GM12878 (cell line): Measurements from ENCODE around the gene PPP1R1A. TPM values are rescaled to one million over a fixed set of nuclear protein-coding genes. Genes with fewer than 3 reads are reported as not detected.

Experiments
- ATAC-seq: fragments of 200-7000 bp; cut with Tn5 transposase; 3 replicates; pipeline ENCODE4 v1.9.1; 2020; ENCODE audit warnings: mild to moderate bottlenecking, moderate library complexity
- BruUV-seq: library from RNA; stranded (reverse); fragments of 400-500 nt; replicated peaks from 2 replicates; lab custom pipeline; 2021; lab: Mats Ljungman, UMichigan
- CTCF ChIA-PET: fragments of 300-600 bp; sonication (Branson Sonifier 250); formaldehyde crosslinking; extraction: SDS; loops from one replicate; lab custom pipeline; 2021; ENCODE audit warnings: inconsistent platforms; lab: Yijun Ruan, JAX
- POLR2A ChIA-PET: fragments of 350-600 bp; formaldehyde crosslinking; extraction: SDS; loops from one replicate; lab custom pipeline; 2021; ENCODE audit warnings: inconsistent platforms; lab: Charles Lee
- RAD21 ChIA-PET: fragments of 300-600 bp; sonication (Branson Sonifier 250); formaldehyde crosslinking; loops from one replicate; lab custom pipeline; 2023; ENCODE audit warnings: antibody characterized with exemption; ENCODE audit not compliant: unreplicated experiment; lab: Charles Lee
- SMC1A ChIA-PET: fragments of 300-600 bp; sonication (Branson Sonifier 250); formaldehyde crosslinking; loops from one replicate; lab custom pipeline; 2023; ENCODE audit not compliant: unreplicated experiment, uncharacterized antibody; lab: Charles Lee
- DNase-seq: peaks from one replicate; pipeline ENCODE4 v3.0.0-alpha.2; 2011; ENCODE audit warnings: low read depth, low spot score
- FAIRE-seq: peaks from 3 replicates; lab custom pipeline; 2011; peaks lifted over from hg19 to GRCh38; lab: Jason Lieb, UNC
- H2AFZ ChIP-seq: 2 replicates; pipeline ENCODE4 v1.6.0; 2011; ENCODE audit warnings: low read depth, low read length, control low read depth; ENCODE audit not compliant: control insufficient read depth
- H3K27ac ChIP-seq: 2 replicates; pipeline ENCODE4 v1.5.1; 2011; ENCODE audit warnings: control low read depth; ENCODE audit not compliant: control insufficient read depth, insufficient read depth
- H3K27me3 ChIP-seq, 2 experiments: replicated peaks in 1 of 2; 2 replicates each; pipeline versions ENCODE4 v1.6.0 to v1.6.1; 2011; ENCODE audit warnings: low read length in 1 of 2; ENCODE audit not compliant: control insufficient read depth in 2 of 2, insufficient read depth in 2 of 2
- H3K36me3 ChIP-seq, 2 experiments: 2 replicates each; pipeline ENCODE4 v1.5.1; 2011; ENCODE audit warnings: low read length in 1 of 2; ENCODE audit not compliant: control insufficient read depth in 2 of 2, insufficient read depth in 2 of 2
- H3K4me1 ChIP-seq: 2 replicates; pipeline ENCODE4 v1.6.1; 2011; ENCODE audit warnings: mild to moderate bottlenecking, low read length, moderate library complexity, mixed read lengths; ENCODE audit not compliant: control insufficient read depth, insufficient read depth
- H3K4me2 ChIP-seq: 2 replicates; pipeline ENCODE4 v1.6.0; 2011; ENCODE audit warnings: control low read depth; ENCODE audit not compliant: control insufficient read depth, insufficient read depth
- H3K4me3 ChIP-seq: fragments of 200-600 bp; sonication (generic); 2 replicates; pipeline ENCODE4 v1.5.1; 2016
- H3K79me2 ChIP-seq: 2 replicates; pipeline ENCODE4 v1.6.0; 2011; ENCODE audit warnings: low read length; ENCODE audit not compliant: control insufficient read depth, insufficient read depth
- H3K9ac ChIP-seq: 2 replicates; pipeline ENCODE4 v1.8.0; 2011; ENCODE audit warnings: low read length, control low read depth, mixed read lengths; ENCODE audit not compliant: control insufficient read depth, insufficient read depth
- H3K9me3 ChIP-seq: replicated peaks from 3 replicates; pipeline ENCODE4 v1.5.1; 2011; ENCODE audit warnings: mild to moderate bottlenecking, low read length; ENCODE audit not compliant: control insufficient read depth, insufficient read depth
- H4K20me1 ChIP-seq: 2 replicates; pipeline ENCODE4 v1.6.0; 2011; ENCODE audit not compliant: control insufficient read depth, insufficient read depth
- BCL11A ChIP-seq: IDR thresholded peaks from 2 replicates; pipeline ENCODE4 v1.6.1; 2011; ENCODE audit warnings: low read depth, low read length
- BCL3 ChIP-seq: IDR thresholded peaks from 2 replicates; pipeline ENCODE4 v1.6.1; 2011; ENCODE audit warnings: borderline replicate concordance, low read depth, mild to moderate bottlenecking, moderate library complexity, low read length; ENCODE audit not compliant: insufficient read depth, poor library complexity, severe bottlenecking
- CBFB ChIP-seq: IDR thresholded peaks from 2 replicates; pipeline ENCODE4 v1.6.1; 2016; ENCODE audit warnings: antibody characterized with exemption, low read depth
- MEF2B ChIP-seq: fragments of 450-650 bp; IDR thresholded peaks from 2 replicates; pipeline ENCODE4 v1.6.1; 2018; ENCODE audit warnings: mild to moderate bottlenecking, moderate library complexity; ENCODE audit not compliant: partially characterized antibody, poor library complexity, severe bottlenecking
- MTA2 ChIP-seq: fragments of 450-650 bp; IDR thresholded peaks from 2 replicates; pipeline ENCODE4 v1.6.1; 2016; ENCODE audit warnings: low read depth, mild to moderate bottlenecking, moderate library complexity
- MYB ChIP-seq: fragments of 150-350 bp; IDR thresholded peaks from 2 replicates; pipeline ENCODE4 v1.6.1; 2014; ENCODE audit warnings: mild to moderate bottlenecking, low read depth, low read length, borderline replicate concordance
- NFYB ChIP-seq: IDR thresholded peaks from 2 replicates; pipeline ENCODE4 v1.6.1; 2011; ENCODE audit warnings: low read depth, mild to moderate bottlenecking, low read length, improper control_type of control experiment, moderate library complexity; ENCODE audit not compliant: insufficient read depth
- NR2C1 ChIP-seq: fragments of 450-650 bp; IDR thresholded peaks from 2 replicates; pipeline ENCODE4 v1.6.1; 2017; ENCODE audit warnings: antibody characterized with exemption, mild to moderate bottlenecking, moderate library complexity
- POLR2AphosphoS2 ChIP-seq: IDR thresholded peaks from 2 replicates; pipeline ENCODE4 v1.6.1; 2011; ENCODE audit warnings: low read depth, mild to moderate bottlenecking, low read length, improper control_type of control experiment, moderate library complexity
- RAD21 ChIP-seq: IDR thresholded peaks from 2 replicates; pipeline ENCODE4 v1.6.1; 2011; ENCODE audit warnings: mild to moderate bottlenecking, low read depth, low read length, moderate library complexity; ENCODE audit not compliant: insufficient read depth
- RB1 ChIP-seq: fragments of 450-650 bp; formaldehyde crosslinking; IDR thresholded peaks from 2 replicates; pipeline ENCODE4 v1.6.1; 2017; ENCODE audit warnings: mild to moderate bottlenecking, borderline replicate concordance
- STAT3 ChIP-seq: IDR thresholded peaks from 2 replicates; pipeline ENCODE4 v1.6.1; 2011; ENCODE audit warnings: low read depth, low read length, improper control_type of control experiment
- TAF1 ChIP-seq: IDR thresholded peaks from 2 replicates; pipeline ENCODE4 v1.6.1; 2011; ENCODE audit warnings: mild to moderate bottlenecking, low read depth, low read length, borderline replicate concordance
- TBL1XR1 ChIP-seq: IDR thresholded peaks from 2 replicates; pipeline ENCODE4 v1.6.1; 2012; ENCODE audit warnings: low read depth, low read length, improper control_type of control experiment
- ZNF622 ChIP-seq: fragments of 450-650 bp; IDR thresholded peaks from 2 replicates; pipeline ENCODE4 v1.6.1; 2017; ENCODE audit warnings: mild to moderate bottlenecking, inconsistent platforms
- WGBS: methylation state at CpG from one replicate; pipeline ENCODE4 v1.1.6; 2016; ENCODE audit warnings: low lambda C conversion rate; ENCODE audit not compliant: insufficient replicate concordance, insufficient coverage; ENCODE audit errors: missing lambda C conversion rate; 5-methylcytosine and 5-hydroxymethylcytosine counted together
- in situ Hi-C: fragments of 300-500 bp; cut with MboI; formaldehyde crosslinking; loops from 9 replicates; pipeline ENCODE4 v1.14.3; 2018; ENCODE audit warnings: mixed read lengths
- intact Hi-C: fragments of 100-400 bp; cut with micrococcal nuclease; formaldehyde crosslinking; loops from one replicate; pipeline ENCODE4 v1.14.2; 2022; ENCODE audit not compliant: unreplicated experiment
- polyA plus RNA-seq, 11 experiments: library from polyadenylated mRNA; depleted of rRNA in 4 of 11; unstranded in 6 of 11; stranded (reverse) in 5 of 11; fragments of >200 nt; fragmentation: Nextera tagmentation in 4 of 11; fragmentation: Illumina TruSeq in 1 of 11; extraction: Ambion mirVana in 4 of 11; extraction: Trizol in 1 of 11; gene quantifications; 1 replicate in 1 of 11; 2 replicates in 10 of 11; pipeline versions ENCODE4 v1.2.1 to v1.2.3, GENCODE V29; 2011 to 2016; ENCODE audit warnings: inconsistent platforms in 2 of 11, missing spikeins in 2 of 11, low read depth in 1 of 11
- total RNA-seq, 4 experiments: library from RNA; depleted of rRNA in 3 of 4; stranded (reverse); fragments of >200 nt in 3 of 4; fragmentation: Illumina TruSeq in 1 of 4; extraction: Trizol in 1 of 4; gene quantifications; 2 replicates each; pipeline versions ENCODE4 v1.2.1 to v1.2.3, GENCODE V29; 2013 to 2021

The PPP1R1A gene
- total and polyA plus RNA-seq, 10 of the 15 experiments (the other 5 are each of a cell fraction or from before 2014, with no cell fraction given): 0.03 to 0.08 (median 0.07) TPM; not detected in 7

DNA sequence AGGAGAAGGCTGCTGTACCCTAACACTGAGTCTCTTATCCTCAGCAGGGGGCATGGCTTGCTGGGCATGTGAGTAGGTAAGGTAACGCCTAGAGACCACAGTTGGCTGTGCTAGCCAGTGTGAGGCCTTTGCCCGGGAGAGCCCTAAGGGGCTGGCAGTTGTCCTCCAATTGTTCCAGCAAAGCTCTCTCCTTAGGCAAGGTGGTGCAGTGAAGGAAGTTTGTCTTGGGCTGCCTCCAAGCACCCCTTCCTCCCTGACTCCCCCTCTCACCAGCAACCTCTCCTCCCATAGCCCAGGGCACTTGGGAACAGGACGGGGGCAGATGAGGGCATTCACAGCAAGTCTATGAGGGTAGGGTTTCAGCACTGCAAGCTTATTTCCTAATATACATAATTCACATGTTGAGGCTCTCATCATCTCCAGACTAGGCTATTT lies 23.3 kb upstream of the PPP1R1A start:
- no peaks in the 10 kb centered on the region for H4K20me1 ChIP-seq
- peaks cover 3 to 8% of the 10 kb centered on the region in 2 experiments; a peak in 3 of 4 replicates for H3K27me3 ChIP-seq
- no peak overlapping the region for H2AFZ ChIP-seq
- H3K36me3 ChIP-seq: no peaks in the 10 kb centered on the region
- in situ Hi-C loops: no loop called here
- H3K9me3 ChIP-seq: no peaks in the 10 kb centered on the region
- H3K4me3 ChIP-seq: no peak overlapping the region
- RAD21 ChIA-PET: no interaction called here
- no peak for TF ChIP-seq MEF2B
- no peak for TF ChIP-seq RB1
- TF ChIP-seq TBL1XR1: no peak
- no peak for TF ChIP-seq MYB
- TF ChIP-seq, all 136 proteins: peak for 0
- H3K79me2 ChIP-seq: no peaks in the 10 kb centered on the region
- no TSS peak for BruUV-seq
- no peaks in the 10 kb centered on the region for H3K4me1 ChIP-seq
- ChIA-PET POLR2A (no interaction called here), CTCF (interaction anchor here (1.4 kb wide), 1 partner anchor 9 kb away, joined by 4 read pairs; no protein-coding TSS in a partner anchor), SMC1A (no interaction called here)
- WGBS: 34% methylated on average over 3 of the region's 3 CpGs
- intact Hi-C loops: no loop called here
- no peak for DNase-seq
- no peak for ATAC-seq
- H3K4me2 ChIP-seq: no peak overlapping the region
- FAIRE-seq: no peak
- H3K9ac ChIP-seq: no peak overlapping the region
- H3K27ac ChIP-seq: no peak overlapping the region

DNA sequence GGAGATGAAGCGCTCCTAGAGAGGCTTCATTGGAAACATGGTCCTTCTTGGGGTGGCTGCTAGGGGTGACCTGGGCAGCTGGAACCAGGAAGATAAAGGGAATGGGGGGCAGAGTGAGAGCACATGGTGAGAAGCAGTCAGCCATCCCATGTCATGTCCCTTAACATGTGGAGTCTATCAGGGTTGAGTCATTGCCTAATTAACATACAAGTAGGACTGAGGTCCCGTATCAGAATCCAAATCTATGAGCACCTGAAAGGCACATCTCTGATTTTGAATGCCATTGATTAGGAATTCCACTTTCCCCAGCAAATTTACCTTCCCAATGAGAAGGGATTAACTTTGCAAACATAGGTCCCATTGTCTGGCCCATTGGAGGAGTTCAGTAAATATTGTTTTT lies 20.3 kb upstream of the PPP1R1A start:
- in situ Hi-C loops (no loop called here), intact Hi-C loops (no loop called here)
- Histone ChIP-seq H3K9me3 (no peaks in the 10 kb centered on the region), H2AFZ (no peak overlapping the region), H3K9ac (no peak overlapping the region), H3K27me3 (peaks cover 2 to 3% of the 10 kb centered on the region in 2 experiments; a peak in 3 of 4 replicates), H3K4me3 (no peak overlapping the region), H3K4me1 (no peaks in the 10 kb centered on the region), H3K79me2 (no peaks in the 10 kb centered on the region), H3K27ac (no peak overlapping the region), H4K20me1 (no peaks in the 10 kb centered on the region), H3K4me2 (no peak overlapping the region), H3K36me3 (no peaks in the 10 kb centered on the region)
- RAD21 ChIA-PET: no interaction called here
- ATAC-seq (no peak), DNase-seq (no peak), FAIRE-seq (no peak)
- SMC1A ChIA-PET: no interaction called here
- POLR2A ChIA-PET: no interaction called here
- 20% methylated on average over 2 of the region's 2 CpGs for WGBS
- CTCF ChIA-PET: no interaction called here
- no TSS peak for BruUV-seq
- TF ChIP-seq TAF1: no peak
- TF ChIP-seq POLR2AphosphoS2: no peak
- no peak for TF ChIP-seq MTA2
- no peak for TF ChIP-seq CBFB
- TF ChIP-seq NR2C1: no peak
- no peak for TF ChIP-seq NFYB
- TF ChIP-seq BCL3: no peak
- TF ChIP-seq STAT3: no peak
- no peak for TF ChIP-seq ZNF622
- TF ChIP-seq RAD21: no peak
- no peak for TF ChIP-seq BCL11A
